ENCODE data around the gene TC2N.
"Not testable (repeated sequence)": the region's sequence is repeated elsewhere in the genome, so short reads cannot be mapped to it uniquely, and the experiment has no call there.

Gene TC2N

GRCh38 chr14:91888641-91889476, 21.5 kb upstream of the TC2N start:
- no peak for DNase-seq

GRCh38 chr14:91886961-91887360, 19.6 kb upstream of the TC2N start:
- no peak for DNase-seq

- no peak for DNase-seq
Measured at GRCh38 chr14:91885839-91886238, 18.5 kb upstream of the TC2N start.

DNA sequence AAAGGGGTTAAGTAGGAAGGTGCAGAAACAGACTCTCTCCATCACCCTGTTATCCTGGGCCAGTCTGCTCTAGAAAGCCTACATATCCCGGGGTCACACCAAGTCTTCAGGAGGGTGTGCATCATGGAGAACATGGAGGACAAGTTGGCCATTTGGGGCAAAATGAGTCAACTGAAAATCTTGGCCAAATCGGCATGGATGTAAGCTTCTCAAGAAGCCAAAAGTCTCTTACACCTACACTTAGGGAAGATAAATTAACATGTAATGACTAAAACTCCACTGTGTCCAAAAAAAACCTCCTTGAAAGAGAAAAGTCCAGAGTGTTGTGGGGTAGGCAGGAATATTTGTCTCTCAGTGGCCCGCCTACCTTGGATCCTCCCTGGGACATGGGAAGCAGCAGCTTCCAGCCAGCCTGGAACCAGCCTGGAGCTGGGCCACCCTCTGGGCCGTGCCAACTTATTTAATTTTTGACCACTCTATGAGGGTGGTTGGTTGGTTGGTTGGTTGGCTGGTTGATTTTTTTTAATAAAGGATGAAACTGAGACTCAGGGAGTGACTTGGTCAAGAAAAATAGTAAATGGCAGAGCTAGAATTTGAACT, 17.9 kb upstream of the TC2N start:
- DNase-seq = no peak

- DNase-seq = no peak
Measured at GRCh38 chr14:91884664-91885063, 17.3 kb upstream of the TC2N start.

DNA sequence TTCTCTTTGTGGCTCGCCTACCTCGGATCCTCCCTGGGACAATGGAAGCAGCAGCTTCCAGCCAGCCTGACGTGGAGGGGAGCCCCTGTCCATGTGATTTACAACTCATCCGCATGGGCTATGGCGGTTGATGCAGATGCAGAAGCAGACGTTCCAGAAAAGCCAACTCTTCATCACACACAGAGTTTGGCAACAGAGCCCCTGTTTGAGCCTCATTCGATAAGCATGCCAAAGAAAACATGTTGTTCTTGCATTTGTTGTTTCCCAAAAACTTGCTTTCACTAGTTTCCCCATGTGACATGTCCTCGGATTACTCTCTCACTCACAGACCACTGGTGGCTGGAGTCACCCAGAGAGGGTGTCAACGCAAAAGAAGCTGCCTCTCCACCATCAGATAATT, 16.4 kb upstream of the TC2N start:
- DNase-seq = no peak

DNA sequence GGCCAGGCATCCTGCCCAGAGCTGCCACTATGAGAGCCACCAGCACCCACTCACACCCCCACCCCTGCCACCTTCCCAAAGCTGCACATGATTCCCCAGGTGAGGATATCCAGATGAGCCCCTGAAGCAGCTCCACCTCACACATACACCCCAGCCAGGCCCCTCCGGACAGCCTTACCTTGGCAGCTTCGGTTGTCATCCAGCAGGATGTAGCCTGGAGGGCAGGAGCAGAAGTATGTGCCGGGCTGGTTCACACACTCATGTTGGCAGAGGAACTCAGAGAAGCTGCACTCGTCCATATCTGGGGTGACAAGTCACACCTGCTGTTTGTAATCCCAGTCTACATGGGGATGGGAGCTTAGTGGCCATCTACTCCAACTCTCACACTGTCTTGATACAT, 15.4 kb upstream of the TC2N start:
- DNase-seq = no peak

GRCh38 chr14:91882369-91882768, 15.0 kb upstream of the TC2N start:
- no peak for DNase-seq

DNA sequence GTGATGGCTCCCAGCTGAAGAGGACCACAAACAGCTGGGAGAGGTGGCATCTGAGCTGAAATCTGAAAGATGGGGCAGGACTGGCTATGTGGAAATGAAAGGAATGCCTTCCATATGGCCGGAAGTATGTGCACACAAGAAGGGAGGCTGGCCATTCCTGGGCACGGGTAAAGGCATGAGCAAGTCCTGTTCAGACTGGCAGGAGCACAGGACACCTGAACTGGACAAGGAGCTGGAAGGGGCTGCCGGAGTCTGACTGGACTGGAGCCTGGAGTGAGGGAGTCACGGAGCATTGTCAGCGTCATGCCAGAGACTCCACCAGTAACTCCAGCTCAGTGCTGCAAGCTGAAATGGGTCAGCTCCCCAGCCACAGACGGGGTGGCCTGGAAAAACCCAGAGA, 11.9 kb upstream of the TC2N start:
- no peak for DNase-seq

DNA sequence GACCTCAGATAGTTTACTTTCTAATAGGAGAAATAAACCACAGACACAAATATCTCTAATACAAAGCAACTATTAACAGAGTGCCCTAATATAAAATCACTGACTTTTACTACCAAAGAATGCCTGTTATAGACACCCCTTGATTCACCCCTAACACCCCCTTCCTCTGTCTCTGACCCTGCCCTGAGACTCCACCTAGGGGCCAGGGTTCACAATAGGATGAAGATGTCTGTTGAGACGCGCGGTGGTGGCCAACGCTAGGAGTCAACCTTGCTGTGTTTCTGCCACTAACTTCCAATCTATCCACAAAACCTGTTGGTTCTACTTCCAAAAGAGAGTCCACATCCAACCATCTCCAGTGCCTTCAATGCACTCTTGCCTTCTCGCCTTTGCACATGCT, 10.9 kb upstream of the TC2N start:
- DNase-seq = no peak

GRCh38 chr14:91877376-91877915, 10.1 kb upstream of the TC2N start:
- no peak for DNase-seq

DNA sequence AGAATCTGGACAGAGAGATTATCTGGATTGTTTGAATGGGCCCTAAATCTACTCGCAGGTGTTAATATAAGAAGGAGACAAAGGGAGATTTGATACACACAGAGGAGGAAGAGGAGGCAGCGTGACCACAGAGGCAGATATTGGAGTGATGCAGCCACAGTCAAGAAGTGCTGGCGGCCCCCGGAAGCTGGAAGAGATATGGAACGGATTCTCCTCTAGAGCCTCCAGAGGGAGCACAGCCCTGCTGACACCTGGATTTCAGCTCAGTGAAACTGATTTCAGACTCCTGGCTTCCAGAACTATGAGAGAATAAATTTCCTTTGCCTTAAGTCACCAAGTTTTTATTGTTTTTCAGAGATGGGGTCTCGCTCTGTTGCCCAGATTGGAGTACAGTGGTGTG, 9.2 kb upstream of the TC2N start:
- DNase-seq = no peak

GRCh38 chr14:91875525-91876286, 8.4 kb upstream of the TC2N start:
- no peak for DNase-seq

DNA sequence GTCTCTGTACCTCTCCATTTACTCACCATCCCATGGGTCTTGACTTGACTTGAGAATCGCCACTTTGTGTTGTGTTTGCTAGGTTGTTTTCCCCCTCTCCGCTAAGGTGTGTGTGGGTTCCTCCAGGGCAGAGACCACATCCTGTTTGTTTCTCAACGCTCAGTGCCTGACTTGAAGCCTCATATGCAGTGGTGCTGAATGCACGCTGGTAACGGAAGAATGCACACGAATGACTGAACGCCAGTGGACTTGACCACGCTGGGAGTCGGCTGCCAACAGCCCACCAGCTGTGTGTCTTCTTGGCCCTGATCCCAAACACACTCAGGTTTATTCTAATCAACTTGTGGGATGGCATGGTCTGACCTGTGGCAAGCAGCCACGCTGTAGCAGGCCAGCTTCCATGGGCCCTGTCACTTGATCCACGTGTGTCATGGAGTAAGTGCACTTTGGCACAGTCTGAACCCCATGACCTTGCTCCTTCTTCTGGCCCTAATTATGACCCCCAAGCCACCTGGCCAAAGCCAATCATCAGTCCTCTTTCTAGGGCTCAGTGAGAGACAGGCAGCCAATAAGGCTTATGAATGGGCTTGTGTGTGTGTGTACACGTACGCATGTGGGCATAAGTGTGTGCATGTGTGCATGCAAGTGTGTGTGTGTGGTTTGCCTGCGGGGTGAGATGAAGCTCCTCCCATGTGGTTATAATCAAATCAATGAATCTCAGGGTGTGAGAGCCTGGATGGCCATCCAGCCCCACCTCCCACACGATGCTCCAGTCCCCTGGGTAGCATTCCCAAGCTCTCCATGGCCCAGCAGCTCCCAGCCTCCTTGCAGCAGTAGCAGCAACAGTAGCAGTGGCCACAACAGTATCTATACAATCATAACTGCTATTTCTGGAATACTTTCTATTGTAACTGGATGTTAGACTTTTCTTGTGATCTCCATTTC, 6.4 kb upstream of the TC2N start:
- no peak for DNase-seq

DNA sequence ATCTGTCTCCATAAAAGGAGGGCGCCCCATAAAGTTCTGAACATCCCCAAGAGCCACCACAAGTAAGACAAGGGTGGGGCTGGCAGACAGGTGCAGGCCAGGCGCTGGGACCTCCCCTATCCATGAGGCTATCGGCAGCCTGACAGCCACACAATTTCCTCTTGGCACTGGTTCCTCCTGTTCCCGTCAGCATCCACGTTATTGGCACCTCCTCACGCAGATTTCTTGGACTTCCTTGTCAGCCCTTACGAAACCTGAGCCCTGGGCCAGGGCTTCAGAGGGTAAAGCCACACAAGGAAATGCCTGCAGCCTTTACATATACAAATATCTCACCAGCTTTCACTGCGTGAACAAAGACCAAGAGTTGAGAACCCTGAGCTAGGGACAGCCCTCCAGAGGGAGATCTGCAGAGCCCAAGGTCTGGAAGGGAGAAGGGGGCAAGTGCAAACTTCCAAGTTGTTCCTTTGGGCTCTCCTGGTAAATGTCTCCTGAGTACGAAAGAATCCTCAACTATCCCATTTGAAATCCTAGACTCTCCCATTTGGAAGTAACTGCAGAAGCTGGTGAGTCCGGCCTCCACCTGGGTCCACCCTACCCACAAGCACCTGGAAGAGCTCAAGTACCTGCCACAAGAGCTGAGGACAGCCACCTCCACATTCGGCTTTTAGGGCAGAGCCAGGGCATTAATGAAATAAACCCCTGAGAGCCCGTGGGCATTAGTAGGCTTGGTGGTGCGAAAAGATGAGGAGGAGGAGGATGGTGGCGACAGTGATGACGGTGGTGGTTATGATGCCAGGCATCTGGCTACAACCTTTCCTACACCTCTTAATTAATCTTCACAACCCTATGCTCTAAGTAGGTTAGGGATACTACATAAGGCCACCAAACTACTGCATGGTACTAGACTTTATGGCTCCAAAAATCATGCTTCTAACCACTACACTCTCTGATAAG, 5.5 kb upstream of the TC2N start:
- no peak for DNase-seq

GRCh38 chr14:91872011-91872501, 4.7 kb upstream of the TC2N start:
- DNase-seq = no peak

- DNase-seq = not testable (repeated sequence)
Measured at GRCh38 chr14:91871401-91871800, 4.1 kb upstream of the TC2N start.

- DNase-seq = no peak
Measured at GRCh38 chr14:91870890-91871289, 3.6 kb upstream of the TC2N start.

- no peak for DNase-seq
Measured at GRCh38 chr14:91870001-91870400, 2.7 kb upstream of the TC2N start.

- no peak for DNase-seq
Measured at GRCh38 chr14:91869556-91869955, 2.2 kb upstream of the TC2N start.
